Stimulated activated CD4-positive, alpha-beta T cell treated with anti-CD3 and anti-CD28 coated beads, Interleukin-12 subunit alpha, Interleukin-12 subunit beta, amount 100 ng/mL, for 24 hours (primary cell): ENCODE data around the gene NTF3.

ENCODE experiments used
- DNase-seq, 2 experiments: peaks; one replicate each; pipeline ENCODE4 v3.0.0-alpha.2; 2020; ENCODE audit warnings: low read depth in 2 of 2

Gene NTF3

GRCh38 chr12:5511256-5511643 lies 79.3 kb downstream of the NTF3 start:
- no peak for DNase-seq

DNA sequence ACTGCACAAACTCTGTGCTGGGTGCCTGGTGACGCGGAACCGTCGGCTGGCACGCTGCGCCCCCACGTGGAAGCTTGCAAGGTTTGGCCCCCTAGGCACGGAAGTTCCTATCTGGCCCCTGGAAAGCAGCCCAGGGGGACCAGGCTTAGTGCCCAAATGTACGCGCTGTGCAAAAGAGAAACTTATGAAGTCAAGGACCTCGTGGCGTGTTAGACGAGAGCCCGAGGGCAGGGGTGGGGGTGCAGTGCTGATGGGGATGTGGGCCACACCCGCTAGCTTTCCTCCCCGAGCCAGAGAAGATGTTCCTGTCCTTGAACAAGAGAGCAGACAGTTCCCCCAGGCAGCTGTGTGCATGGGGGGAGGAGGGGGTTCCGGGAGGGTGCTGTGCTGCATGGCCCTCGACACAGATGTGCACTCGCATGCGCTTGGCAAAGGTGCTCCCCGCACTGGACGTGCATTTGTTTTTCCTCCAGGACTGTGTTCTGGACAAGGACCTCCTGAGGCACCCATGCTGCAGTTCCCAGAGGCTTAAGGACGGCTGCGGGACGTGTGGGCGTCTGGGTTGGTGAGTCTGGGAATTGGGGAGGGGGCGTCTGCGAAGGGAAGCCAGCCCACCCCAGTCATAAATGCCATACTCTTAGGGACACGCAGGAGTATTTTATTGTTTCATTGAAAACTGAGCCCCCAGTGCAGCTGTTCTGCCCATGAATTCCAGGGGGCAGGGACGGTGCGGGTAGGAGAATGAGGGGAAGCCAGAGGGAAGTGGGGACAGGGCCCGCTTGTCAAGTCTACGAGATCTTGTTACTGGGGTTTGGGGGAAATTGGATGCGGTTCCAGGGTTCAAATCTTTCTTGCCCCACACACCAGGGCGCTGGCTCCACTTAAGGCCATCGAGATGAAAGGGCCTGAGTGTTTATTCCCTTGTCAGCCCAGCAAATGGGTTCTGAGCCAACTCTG lies 80.0 kb downstream of the NTF3 start:
- DNase-seq, result peak in 1 of 2 experiments; percentile 4

DNA sequence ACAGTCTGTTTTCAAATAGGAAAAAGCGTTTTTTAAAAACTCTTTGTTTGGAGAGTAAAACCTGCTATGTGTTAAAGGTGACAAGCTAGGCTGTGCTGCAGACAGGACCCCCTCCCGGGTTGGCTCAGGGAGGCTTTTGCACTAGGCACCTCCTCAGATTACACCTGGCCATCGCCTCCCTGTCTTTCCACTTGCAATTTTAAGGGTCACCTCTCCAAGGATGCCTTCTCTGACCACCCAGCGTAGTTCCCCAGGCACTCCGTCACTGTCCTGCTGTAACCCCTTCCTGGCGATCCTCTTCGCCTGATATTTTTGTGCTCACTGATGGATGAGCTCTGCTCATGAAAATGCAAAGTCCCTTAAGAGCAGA lies 80.7 kb downstream of the NTF3 start:
- no peak for DNase-seq

GRCh38 chr12:5513406-5513805 lies 81.5 kb downstream of the NTF3 start:
- DNase-seq, result no peak

DNA sequence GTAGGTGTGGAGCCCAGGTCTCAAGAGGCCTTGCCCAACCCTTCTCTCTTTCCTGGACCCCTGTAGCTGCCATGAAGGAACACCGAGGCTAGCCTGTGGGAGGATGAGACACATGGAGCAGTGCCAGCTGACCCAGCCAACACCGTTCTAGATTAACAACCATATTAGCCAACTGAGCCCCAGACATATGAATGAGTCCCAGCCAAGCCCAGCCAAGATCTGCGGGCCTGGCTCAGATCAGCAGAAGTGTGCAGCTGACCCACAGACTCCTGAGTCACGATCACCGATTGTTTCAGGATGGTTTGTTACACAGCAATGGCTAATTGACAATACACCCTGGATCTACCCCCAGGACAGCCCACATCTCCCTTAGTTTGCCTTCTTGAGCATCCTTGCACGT lies 82.1 kb downstream of the NTF3 start:
- DNase-seq, result no peak

- DNase-seq, result no peak
Observed at GRCh38 chr12:5514545-5514944, 82.6 kb downstream of the NTF3 start.

DNA sequence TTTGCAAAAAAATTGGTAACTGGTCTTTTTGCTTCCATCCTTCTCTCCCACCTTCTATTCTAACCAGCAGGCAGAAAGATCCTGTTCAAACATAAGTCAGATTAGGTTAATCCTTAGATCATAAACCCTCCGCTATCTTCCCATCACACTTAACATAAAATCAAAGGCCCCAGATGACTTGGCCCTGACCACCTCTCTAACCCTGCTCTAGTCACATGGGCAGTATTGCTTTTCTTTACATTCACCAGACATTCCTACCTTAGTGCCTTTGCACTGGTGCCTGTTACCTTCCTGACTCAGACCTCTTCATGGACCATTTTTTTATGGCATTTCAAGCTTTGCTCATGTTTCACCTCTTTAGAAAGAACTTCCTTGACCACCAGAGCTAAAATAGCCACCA lies 83.5 kb downstream of the NTF3 start:
- no peak for DNase-seq

DNA sequence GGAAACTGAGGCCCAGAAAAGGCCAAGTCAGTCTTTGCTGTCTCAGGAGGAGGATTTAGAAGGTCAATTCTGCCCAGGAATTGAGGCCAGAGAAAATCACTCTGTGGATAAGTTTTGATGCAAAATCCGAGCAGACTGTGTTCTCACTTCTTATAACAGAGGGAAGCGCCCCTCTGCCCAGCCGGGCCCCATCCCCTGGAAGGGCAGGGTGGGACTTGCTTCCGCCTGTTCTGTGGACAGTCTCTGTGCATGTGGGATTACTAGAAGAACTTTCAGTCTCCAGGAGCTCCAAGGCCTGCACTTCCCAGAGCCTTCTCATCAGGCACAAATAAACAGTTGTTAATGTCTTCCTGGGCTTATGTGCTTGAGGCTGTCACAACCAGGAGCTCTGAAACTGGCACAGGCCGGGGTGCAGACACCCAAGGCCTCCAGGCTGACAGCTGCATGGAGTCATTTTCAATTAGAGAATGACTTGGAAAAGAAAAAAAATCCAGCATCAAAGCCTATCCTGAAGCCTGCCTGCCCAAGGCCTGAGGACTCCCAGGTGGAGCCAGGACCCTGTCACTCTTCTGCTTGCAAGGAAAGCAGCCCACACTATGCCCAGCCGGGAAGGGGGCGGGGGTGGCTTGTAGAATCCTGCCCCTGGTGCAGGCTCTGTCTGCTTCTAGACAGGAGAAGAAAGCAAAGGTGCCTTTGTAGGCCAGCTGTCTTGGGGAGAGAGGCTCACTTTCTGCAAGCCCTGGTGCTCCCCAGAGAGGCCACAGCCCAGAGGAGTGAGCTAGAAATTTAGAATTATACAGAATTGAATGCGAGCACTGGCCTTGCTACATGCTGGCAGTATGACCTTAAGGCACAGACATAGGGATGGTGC lies 84.7 kb downstream of the NTF3 start:
- no peak for DNase-seq

- DNase-seq, result no peak
Observed at GRCh38 chr12:5518584-5519365, 86.9 kb downstream of the NTF3 start.

- no peak for DNase-seq
Observed at GRCh38 chr12:5520037-5520436, 88.1 kb downstream of the NTF3 start.

DNA sequence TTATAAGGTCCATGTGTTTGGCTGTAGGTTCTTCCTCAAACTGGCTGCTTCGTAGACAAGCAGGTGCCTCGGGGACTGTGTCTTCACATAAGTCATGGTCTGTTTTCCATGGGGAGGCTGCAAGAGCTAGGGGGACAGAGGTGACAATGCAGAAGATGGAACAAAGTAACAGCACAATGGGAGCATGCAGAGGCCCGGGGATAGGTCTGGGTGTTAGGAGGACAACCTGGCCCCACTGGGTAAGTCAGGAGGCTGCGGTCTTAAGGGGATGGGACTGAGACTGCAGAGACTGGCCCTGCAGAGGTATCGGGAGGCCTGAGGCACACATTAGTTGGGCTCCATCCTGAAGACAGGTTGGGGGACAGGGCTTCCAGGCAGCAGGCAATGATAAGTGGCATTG lies 88.9 kb downstream of the NTF3 start:
- DNase-seq, result no peak

GRCh38 chr12:5521456-5522325 lies 89.8 kb downstream of the NTF3 start:
- no peak for DNase-seq

- DNase-seq, result no peak
Observed at GRCh38 chr12:5522432-5523335, 90.8 kb downstream of the NTF3 start.

GRCh38 chr12:5523396-5524115 lies 91.6 kb downstream of the NTF3 start:
- DNase-seq, result no peak

GRCh38 chr12:5524116-5524768 lies 92.3 kb downstream of the NTF3 start:
- DNase-seq, result no peak

GRCh38 chr12:5524769-5525436 lies 93.0 kb downstream of the NTF3 start:
- no peak for DNase-seq

DNA sequence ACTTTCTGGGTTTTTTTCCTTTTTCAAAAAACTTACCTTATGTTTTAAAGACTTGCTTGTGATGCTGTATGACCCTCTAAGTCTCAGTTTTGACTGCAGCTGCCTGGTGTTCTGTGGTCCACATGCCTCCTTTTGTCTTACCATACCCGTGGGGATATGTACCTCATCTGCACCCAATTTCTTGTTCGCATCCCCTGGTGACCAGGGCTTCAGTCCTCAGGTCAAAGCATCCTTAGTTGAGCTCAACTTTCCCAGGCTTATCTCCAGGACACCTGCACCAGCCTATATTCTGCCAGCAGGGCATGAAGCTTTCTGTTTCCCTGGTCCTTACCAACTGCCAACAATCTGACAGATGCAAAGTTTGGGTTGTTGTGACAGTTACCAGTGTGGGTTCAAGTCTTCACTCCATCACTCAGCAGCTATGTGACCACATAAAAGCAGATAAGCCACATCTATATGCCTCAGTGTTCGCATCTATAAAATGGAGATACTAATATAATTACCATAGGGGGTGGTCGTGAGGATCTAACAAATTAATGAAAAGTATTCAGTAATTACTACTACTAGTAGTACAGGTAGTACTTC lies 94.0 kb downstream of the NTF3 start:
- DNase-seq, result no peak

GRCh38 chr12:5533368-5533767 lies 101.5 kb downstream of the NTF3 start:
- no peak for DNase-seq
